ENCODE data around the gene LONP1. TPM values are rescaled to one million over a fixed set of nuclear protein-coding genes. Genes with fewer than 3 reads are reported as not detected.

The LONP1 gene
- polyA plus RNA-seq, 2 of the 4 experiments (the other 2 are of a cell fraction) = 42.7 to 68.9 TPM

DNA sequence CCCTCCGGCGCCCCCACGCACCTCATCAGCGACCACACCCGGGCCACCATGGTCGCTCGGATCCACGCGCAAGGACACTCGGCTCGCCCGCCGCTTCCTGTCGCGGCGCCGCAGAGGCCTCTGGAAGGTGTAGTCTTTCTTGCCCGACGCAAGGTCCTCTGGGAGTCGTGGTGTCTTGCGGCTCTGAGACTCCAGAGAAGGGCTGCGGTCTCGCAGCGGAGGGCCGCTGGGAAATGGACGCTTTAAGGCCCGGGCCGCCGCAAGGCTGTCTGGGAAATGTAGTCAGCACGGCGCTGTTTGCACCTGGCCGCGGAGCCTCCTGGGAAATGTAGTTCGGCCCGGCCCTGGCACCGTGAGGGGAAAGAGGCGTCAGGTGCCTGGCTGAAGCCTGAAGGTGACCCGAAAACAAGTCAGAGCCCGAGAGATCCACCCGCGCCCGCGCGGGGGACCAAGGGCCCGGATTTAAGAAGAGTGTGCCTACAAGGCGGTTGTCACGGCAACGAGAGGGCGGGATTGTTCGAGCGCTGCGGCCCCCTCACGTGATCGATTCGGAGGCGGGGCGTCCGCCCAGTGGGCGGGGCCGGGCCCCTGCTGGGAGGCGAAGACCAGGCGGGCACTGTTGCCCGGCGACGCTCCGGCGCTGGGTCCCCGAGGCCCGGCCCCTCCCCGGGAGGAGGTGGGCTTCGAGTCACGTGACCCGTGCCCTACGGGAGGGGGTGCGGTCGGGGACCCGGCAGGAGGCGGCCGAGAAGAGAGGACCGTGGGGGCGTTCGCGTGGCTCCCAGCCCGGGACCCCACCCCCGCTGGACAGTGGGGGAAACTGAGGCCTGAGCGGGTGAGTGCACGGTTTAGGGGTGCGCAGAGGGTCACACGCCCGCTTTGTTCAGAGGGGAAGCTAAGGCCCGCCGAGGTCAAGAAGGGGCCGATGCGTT is 39.2 kb downstream of the LONP1 start, which contains the start of the genes HSD11B1L and MICOS13 (continued):
- TF ChIP-seq RAD21 (conservative IDR thresholded peaks at IDR 0.05 in 1 of 2, IDR thresholded peaks at IDR 0.05 in 1 of 2) = no peak
- TF ChIP-seq KDM5A (IDR thresholded peaks at IDR 0.05) = no peak
- TF ChIP-seq MAZ (IDR thresholded peaks at IDR 0.05; ENCODE audit: borderline replicate concordance, low read depth, low read length) = no peak
- TF ChIP-seq CBX8 (IDR thresholded peaks at IDR 0.05) = no peak
- no peak for TF ChIP-seq RNF2 (IDR thresholded peaks at IDR 0.05; ENCODE audit: borderline replicate concordance, low read depth)
- no peak for TF ChIP-seq CHD4 (IDR thresholded peaks at IDR 0.05; ENCODE audit: borderline replicate concordance)
- no peak for TF ChIP-seq ZC3H11A (IDR thresholded peaks at IDR 0.05)
- no peak for TF ChIP-seq HEYL (CRISPR knock-in tag; IDR thresholded peaks at IDR 0.05)
- TF ChIP-seq GATA3 (IDR thresholded peaks at IDR 0.05; ENCODE audit: borderline replicate concordance) = no peak
- no peak for TF ChIP-seq TP53 (CRISPR knock-in tag; IDR thresholded peaks at IDR 0.05)
- TF ChIP-seq, protein P1, sequence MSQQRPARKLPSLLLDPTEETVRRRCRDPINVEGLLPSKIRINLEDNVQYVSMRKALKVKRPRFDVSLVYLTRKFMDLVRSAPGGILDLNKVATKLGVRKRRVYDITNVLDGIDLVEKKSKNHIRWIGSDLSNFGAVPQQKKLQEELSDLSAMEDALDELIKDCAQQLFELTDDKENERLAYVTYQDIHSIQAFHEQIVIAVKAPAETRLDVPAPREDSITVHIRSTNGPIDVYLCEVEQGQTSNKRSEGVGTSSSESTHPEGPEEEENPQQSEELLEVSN (IDR thresholded peaks at IDR 0.05; ENCODE audit: borderline replicate concordance, low read depth) = 0 out of 2 replicates have a peak, but pooled peaks have one; percentile 9
- peak in 1 of 2 experiments; percentile 71; a peak in 1 of 5 replicates for TF ChIP-seq JUN (IDR thresholded peaks at IDR 0.05)
- TF ChIP-seq BHLHE40 (IDR thresholded peaks at IDR 0.05; ENCODE audit: low read depth, low read length) = peak; percentile 57; the same call in 1 of the 2 replicates
- TF ChIP-seq, protein P2, sequence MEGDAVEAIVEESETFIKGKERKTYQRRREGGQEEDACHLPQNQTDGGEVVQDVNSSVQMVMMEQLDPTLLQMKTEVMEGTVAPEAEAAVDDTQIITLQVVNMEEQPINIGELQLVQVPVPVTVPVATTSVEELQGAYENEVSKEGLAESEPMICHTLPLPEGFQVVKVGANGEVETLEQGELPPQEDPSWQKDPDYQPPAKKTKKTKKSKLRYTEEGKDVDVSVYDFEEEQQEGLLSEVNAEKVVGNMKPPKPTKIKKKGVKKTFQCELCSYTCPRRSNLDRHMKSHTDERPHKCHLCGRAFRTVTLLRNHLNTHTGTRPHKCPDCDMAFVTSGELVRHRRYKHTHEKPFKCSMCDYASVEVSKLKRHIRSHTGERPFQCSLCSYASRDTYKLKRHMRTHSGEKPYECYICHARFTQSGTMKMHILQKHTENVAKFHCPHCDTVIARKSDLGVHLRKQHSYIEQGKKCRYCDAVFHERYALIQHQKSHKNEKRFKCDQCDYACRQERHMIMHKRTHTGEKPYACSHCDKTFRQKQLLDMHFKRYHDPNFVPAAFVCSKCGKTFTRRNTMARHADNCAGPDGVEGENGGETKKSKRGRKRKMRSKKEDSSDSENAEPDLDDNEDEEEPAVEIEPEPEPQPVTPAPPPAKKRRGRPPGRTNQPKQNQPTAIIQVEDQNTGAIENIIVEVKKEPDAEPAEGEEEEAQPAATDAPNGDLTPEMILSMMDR (IDR thresholded peaks at IDR 0.05) = no peak
- TF ChIP-seq POLR2A (IDR thresholded peaks at IDR 0.05; ENCODE audit: low read length) = peak; percentile 55
- TF ChIP-seq, protein P3, sequence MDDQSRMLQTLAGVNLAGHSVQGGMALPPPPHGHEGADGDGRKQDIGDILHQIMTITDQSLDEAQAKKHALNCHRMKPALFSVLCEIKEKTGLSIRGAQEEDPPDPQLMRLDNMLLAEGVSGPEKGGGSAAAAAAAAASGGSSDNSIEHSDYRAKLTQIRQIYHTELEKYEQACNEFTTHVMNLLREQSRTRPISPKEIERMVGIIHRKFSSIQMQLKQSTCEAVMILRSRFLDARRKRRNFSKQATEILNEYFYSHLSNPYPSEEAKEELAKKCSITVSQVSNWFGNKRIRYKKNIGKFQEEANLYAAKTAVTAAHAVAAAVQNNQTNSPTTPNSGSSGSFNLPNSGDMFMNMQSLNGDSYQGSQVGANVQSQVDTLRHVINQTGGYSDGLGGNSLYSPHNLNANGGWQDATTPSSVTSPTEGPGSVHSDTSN (IDR thresholded peaks at IDR 0.05) = no peak; the same call in 1 of the 2 replicates
- TF ChIP-seq, protein P4, sequence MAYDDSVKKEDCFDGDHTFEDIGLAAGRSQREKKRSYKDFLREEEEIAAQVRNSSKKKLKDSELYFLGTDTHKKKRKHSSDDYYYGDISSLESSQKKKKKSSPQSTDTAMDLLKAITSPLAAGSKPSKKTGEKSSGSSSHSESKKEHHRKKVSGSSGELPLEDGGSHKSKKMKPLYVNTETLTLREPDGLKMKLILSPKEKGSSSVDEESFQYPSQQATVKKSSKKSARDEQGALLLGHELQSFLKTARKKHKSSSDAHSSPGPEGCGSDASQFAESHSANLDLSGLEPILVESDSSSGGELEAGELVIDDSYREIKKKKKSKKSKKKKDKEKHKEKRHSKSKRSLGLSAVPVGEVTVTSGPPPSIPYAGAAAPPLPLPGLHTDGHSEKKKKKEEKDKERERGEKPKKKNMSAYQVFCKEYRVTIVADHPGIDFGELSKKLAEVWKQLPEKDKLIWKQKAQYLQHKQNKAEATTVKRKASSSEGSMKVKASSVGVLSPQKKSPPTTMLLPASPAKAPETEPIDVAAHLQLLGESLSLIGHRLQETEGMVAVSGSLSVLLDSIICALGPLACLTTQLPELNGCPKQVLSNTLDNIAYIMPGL (CRISPR knock-in tag; IDR thresholded peaks at IDR 0.05; ENCODE audit: borderline replicate concordance) = no peak
- no peak for TF ChIP-seq ZNF302 (CRISPR knock-in tag; IDR thresholded peaks at IDR 0.05)
- TF ChIP-seq, protein P5, sequence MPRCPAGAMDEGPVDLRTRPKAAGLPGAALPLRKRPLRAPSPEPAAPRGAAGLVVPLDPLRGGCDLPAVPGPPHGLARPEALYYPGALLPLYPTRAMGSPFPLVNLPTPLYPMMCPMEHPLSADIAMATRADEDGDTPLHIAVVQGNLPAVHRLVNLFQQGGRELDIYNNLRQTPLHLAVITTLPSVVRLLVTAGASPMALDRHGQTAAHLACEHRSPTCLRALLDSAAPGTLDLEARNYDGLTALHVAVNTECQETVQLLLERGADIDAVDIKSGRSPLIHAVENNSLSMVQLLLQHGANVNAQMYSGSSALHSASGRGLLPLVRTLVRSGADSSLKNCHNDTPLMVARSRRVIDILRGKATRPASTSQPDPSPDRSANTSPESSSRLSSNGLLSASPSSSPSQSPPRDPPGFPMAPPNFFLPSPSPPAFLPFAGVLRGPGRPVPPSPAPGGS (IDR thresholded peaks at IDR 0.05) = no peak
- TF ChIP-seq, protein P6, sequence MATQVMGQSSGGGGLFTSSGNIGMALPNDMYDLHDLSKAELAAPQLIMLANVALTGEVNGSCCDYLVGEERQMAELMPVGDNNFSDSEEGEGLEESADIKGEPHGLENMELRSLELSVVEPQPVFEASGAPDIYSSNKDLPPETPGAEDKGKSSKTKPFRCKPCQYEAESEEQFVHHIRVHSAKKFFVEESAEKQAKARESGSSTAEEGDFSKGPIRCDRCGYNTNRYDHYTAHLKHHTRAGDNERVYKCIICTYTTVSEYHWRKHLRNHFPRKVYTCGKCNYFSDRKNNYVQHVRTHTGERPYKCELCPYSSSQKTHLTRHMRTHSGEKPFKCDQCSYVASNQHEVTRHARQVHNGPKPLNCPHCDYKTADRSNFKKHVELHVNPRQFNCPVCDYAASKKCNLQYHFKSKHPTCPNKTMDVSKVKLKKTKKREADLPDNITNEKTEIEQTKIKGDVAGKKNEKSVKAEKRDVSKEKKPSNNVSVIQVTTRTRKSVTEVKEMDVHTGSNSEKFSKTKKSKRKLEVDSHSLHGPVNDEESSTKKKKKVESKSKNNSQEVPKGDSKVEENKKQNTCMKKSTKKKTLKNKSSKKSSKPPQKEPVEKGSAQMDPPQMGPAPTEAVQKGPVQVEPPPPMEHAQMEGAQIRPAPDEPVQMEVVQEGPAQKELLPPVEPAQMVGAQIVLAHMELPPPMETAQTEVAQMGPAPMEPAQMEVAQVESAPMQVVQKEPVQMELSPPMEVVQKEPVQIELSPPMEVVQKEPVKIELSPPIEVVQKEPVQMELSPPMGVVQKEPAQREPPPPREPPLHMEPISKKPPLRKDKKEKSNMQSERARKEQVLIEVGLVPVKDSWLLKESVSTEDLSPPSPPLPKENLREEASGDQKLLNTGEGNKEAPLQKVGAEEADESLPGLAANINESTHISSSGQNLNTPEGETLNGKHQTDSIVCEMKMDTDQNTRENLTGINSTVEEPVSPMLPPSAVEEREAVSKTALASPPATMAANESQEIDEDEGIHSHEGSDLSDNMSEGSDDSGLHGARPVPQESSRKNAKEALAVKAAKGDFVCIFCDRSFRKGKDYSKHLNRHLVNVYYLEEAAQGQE (IDR thresholded peaks at IDR 0.05) = no peak
- no peak for TF ChIP-seq ESRRA (IDR thresholded peaks at IDR 0.05; ENCODE audit: borderline replicate concordance, low read length)
- no peak for TF ChIP-seq FOXS1 (CRISPR knock-in tag; IDR thresholded peaks at IDR 0.05)
- no peak for TF ChIP-seq HOXA7 (CRISPR knock-in tag; IDR thresholded peaks at IDR 0.05)
- TF ChIP-seq, protein P7, sequence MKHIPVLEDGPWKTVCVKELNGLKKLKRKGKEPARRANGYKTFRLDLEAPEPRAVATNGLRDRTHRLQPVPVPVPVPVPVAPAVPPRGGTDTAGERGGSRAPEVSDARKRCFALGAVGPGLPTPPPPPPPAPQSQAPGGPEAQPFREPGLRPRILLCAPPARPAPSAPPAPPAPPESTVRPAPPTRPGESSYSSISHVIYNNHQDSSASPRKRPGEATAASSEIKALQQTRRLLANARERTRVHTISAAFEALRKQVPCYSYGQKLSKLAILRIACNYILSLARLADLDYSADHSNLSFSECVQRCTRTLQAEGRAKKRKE (CRISPR knock-in tag; IDR thresholded peaks at IDR 0.05; ENCODE audit: low read depth) = no peak
- no peak for TF ChIP-seq FOSB (CRISPR knock-in tag; IDR thresholded peaks at IDR 0.05)
- TF ChIP-seq HOXB13 (CRISPR knock-in tag; IDR thresholded peaks at IDR 0.05; ENCODE audit: low read depth) = no peak
- TF ChIP-seq HOXB5 (CRISPR knock-in tag; IDR thresholded peaks at IDR 0.05) = no peak
- TF ChIP-seq NR3C1 (IDR thresholded peaks at IDR 0.05) = no peak
- TF ChIP-seq MYC (IDR thresholded peaks at IDR 0.05; ENCODE audit: borderline replicate concordance, low read length) = no peak

All from A549 (cell line).